AG04450 (cell line): Measurements from ENCODE around the gene PPIF. TPM values are rescaled to one million over a fixed set of nuclear protein-coding genes. Genes with fewer than 3 reads are reported as not detected.

ENCODE experiments used
- CTCF ChIA-PET: fragments of 300-600, 350-600 bp; formaldehyde crosslinking; extraction: SDS; loops from one replicate; lab custom pipeline; 2022; ENCODE audit warnings: antibody characterized with exemption, inconsistent platforms; lab: Charles Lee
- POLR2A ChIA-PET: fragments of 350-600 bp; formaldehyde crosslinking; extraction: SDS; loops from one replicate; lab custom pipeline; 2021; ENCODE audit warnings: antibody characterized with exemption, inconsistent platforms; lab: Yijun Ruan, JAX
- DNase-seq: peaks from one replicate; pipeline ENCODE4 v3.0.0-alpha.2; 2011; ENCODE audit warnings: low read depth, low spot score
- H3K27ac ChIP-seq: one replicate; pipeline ENCODE4 v1.5.1; 2012; ENCODE audit warnings: low read depth, low read length, control low read depth
- H3K27me3 ChIP-seq: one replicate; pipeline ENCODE4 v1.6.0; 2012; ENCODE audit warnings: low read length; ENCODE audit not compliant: control insufficient read depth, insufficient read depth
- H3K4me3 ChIP-seq: 2 replicates; pipeline ENCODE4 v1.5.1; 2011; ENCODE audit warnings: mild to moderate bottlenecking, low read depth, low read length, control low read depth
- H3K9me3 ChIP-seq: 2 replicates; pipeline ENCODE4 v1.5.1; 2012; ENCODE audit warnings: low read length; ENCODE audit not compliant: control insufficient read depth, insufficient read depth
- polyA plus RNA-seq: library from polyadenylated mRNA; depleted of rRNA; stranded (reverse); fragments of >200 nt; gene quantifications from 2 replicates; pipeline ENCODE4 v1.2.3, GENCODE V29; 2011
- TF ChIP-seq, protein P1 (sequence below): IDR thresholded peaks from 2 replicates; pipeline ENCODE4 v1.5.1; 2011; ENCODE audit warnings: low read depth, low read length, control low read depth, inconsistent platforms

PPIF gene
- polyA plus RNA-seq, 1 experiment = 68.6 TPM

DNA sequence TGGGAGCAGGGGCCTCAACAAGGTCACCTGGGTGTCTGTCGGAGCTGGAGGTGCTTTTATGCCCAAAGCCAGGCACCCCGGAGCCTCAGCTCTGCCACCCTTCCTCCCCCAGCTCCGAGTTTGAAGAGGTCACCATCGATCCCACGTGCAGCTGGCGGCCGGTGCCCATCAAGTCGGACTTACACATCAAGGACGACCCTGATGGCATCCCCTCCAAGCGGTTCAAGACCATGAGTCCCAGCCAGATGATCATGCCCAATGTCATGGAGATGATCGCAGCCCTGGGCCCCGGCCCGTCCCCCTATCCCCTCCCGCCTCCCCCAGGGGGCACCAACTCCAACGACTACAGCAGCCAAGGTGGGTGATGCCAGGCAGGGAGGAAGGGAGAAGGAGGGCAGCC is 41.3 kb upstream of the PPIF start:
- H3K4me3 ChIP-seq = no peak overlapping the region
- POLR2A ChIA-PET = no interaction called here
- CTCF ChIA-PET = no interaction called here

GRCh38 chr10:79306644-79307220 is 40.5 kb upstream of the PPIF start:
- Histone ChIP-seq H3K27ac (peak overlapping the region; percentile 11), H3K4me3 (no peak overlapping the region), H3K27me3 (no peaks in the 10 kb centered on the region), H3K9me3 (no peaks in the 10 kb centered on the region; the same call in 1 of the 2 replicates)
- POLR2A ChIA-PET = no interaction called here
- no peak for DNase-seq
- TF ChIP-seq, protein P1, sequence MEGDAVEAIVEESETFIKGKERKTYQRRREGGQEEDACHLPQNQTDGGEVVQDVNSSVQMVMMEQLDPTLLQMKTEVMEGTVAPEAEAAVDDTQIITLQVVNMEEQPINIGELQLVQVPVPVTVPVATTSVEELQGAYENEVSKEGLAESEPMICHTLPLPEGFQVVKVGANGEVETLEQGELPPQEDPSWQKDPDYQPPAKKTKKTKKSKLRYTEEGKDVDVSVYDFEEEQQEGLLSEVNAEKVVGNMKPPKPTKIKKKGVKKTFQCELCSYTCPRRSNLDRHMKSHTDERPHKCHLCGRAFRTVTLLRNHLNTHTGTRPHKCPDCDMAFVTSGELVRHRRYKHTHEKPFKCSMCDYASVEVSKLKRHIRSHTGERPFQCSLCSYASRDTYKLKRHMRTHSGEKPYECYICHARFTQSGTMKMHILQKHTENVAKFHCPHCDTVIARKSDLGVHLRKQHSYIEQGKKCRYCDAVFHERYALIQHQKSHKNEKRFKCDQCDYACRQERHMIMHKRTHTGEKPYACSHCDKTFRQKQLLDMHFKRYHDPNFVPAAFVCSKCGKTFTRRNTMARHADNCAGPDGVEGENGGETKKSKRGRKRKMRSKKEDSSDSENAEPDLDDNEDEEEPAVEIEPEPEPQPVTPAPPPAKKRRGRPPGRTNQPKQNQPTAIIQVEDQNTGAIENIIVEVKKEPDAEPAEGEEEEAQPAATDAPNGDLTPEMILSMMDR = no peak
- CTCF ChIA-PET = no interaction called here

More for the DNA sequence above, 41.3 kb upstream of the PPIF start:
- Histone ChIP-seq H3K9me3 (no peaks in the 10 kb centered on the region; the same call in 1 of the 2 replicates), H3K27me3 (no peaks in the 10 kb centered on the region), H3K27ac (peak overlapping the region; percentile 21)
- no peak for DNase-seq
- TF ChIP-seq, protein P1 = no peak

- Histone ChIP-seq H3K9me3 (no peaks in the 10 kb centered on the region; the same call in 1 of the 2 replicates), H3K27me3 (no peaks in the 10 kb centered on the region), H3K4me3 (no peak overlapping the region), H3K27ac (peak overlapping the region; percentile 11)
- ChIA-PET POLR2A (no interaction called here), CTCF (no interaction called here)
- TF ChIP-seq, protein P1 = no peak
- no peak for DNase-seq
Measured at GRCh38 chr10:79308016-79308415, 39.3 kb upstream of the PPIF start.

- Histone ChIP-seq H3K4me3 (no peak overlapping the region), H3K27ac (peak overlapping the region; percentile 2), H3K9me3 (no peaks in the 10 kb centered on the region; the same call in 1 of the 2 replicates), H3K27me3 (no peaks in the 10 kb centered on the region)
- TF ChIP-seq, protein P1 = no peak
- no peak for DNase-seq
- POLR2A ChIA-PET = no interaction called here
- CTCF ChIA-PET = no interaction called here
Measured at GRCh38 chr10:79308969-79309665, 38.2 kb upstream of the PPIF start.
